GM11168 (cell line): ENCODE measurements around the gene ASIP.
"Not testable (repeated sequence)": the region's sequence is repeated elsewhere in the genome, so short reads cannot be mapped to it uniquely, and the experiment has no call there.

Experiments
- in situ Hi-C: fragments of 300-500 bp; cut with MboI; formaldehyde crosslinking; loops from one replicate; pipeline ENCODE4 v1.12.0; 2022; ENCODE audit warnings: low sequenced_read_pairs; ENCODE audit not compliant: unreplicated experiment

Gene ASIP, protein sequence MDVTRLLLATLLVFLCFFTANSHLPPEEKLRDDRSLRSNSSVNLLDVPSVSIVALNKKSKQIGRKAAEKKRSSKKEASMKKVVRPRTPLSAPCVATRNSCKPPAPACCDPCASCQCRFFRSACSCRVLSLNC

DNA sequence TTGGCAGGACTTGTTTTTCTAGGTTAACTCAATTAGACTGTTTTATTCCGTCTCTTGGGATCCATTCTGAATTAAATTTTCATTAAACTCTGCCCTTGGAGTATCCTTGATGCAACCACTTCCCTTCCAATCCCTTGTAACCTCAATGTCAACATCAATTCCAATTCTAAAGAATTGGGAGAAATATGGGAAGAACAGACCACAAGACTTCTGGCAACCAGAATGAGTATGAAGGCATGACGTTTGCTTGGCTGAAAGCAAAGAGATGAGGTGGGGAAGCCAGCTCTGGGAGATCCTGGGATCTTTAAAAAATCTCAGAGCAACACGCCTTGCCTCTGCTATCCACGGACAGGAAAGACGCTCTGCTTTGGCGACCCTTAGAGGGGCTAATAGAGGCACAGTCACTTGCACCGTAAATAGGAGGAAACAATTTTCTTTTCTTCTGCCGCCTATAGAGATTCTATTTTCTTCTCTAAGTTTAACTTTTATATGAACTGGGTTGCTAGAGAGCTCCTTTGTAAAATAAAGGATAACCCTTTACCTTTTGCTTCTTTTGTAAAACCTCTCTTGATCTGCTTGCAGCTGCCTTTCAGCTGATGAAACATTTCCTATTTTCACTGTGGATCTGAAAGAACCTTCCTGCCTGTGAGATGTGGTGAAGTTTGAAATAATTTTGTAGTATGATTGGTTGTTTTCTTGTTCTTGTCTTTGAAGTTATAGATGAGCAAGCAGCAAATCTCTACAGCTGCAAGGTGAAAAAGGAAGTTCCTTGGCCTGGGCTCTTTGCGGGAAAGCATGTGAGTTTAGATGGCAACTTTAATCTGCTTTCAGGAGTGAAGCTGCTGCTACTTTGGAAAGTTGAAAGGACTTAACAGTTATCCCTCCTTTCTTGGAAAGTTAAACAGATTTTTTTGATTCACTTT lies at the start of gene ASIP:
Gene ASIP (plus strand): TSS at position 731 of the 923 bp plus-strand sequence. CDS start 18,952 bp downstream, outside the sequence.
- in situ Hi-C loops, result no loop called here

DNA sequence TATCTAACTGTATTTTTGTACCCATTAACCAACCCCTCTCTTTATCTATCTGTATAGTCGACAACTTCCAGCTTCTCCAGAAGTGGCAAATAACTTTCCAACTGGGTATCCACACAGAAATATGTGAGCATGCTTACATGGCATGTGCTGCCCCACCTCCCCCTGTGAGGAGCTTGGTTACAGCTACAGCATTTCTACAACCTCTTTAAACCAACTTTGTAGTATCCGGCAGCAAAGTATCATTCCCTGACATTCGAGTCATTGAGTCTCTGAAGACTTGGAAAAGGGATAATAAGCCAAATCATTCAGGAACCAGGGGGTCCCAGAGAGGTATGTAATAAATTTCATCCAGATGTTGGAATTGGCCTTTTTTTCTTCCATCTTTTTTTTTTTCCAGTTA lies 48.2 kb upstream of the ASIP start:
- in situ Hi-C loops, result no loop called here

DNA sequence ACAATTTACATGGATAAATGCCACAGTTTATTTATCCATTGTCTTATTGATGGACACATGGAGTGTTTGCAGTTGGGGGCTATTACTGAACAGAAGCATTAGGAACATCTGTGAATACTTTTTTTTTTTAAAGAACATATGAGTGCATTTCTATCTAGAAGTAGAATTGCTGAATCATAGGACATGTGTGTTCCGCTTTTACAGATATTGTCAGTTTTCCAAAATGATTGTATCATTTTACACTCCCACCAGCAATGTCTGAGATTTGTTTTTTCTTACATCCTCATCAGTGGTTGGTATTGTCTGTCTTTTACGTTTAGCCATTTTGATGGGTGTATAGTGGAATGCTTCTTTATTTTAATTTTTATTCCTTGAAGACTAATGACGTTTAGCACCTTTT lies 42.0 kb upstream of the ASIP start:
- in situ Hi-C loops, result no loop called here

DNA sequence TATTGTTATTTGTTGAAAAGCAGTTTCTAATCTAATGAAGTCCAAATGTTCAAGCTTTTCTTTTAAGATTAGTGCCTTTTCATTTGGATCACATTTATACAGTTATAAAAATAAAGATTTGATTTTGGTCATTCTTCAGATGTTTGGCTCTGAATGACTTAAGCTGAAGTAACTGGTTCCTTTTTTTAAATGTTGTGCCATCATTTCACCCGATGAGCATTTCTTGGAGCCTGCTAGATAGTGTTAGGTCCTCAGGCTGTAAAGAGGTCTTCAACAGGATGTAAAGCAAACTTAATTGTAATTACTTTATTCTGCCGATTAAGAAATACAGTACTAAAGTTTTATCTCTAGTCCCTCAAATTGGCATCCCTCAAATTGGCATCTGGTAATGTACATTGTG lies 41.2 kb upstream of the ASIP start:
- in situ Hi-C loops, result no loop called here

DNA sequence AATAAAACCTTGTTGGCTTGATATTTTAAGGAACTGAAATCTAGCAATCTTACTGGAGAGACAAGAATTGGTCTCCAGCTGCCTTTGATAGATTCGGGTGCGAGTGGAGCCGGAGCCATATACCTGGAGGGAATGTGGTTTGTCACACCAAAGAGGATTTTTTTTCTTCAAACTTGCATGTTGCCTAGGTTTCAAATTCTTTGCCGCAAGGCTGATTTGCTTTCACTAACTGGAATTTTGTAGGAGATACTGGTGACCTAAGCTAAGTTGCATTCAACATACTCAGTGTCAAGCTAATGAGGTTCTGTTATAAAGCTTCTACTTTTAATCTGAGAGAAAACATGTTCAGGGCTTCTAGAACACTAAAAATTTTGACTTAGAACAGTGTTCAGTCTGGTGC lies 39.7 kb upstream of the ASIP start:
- in situ Hi-C loops, result no loop called here

DNA sequence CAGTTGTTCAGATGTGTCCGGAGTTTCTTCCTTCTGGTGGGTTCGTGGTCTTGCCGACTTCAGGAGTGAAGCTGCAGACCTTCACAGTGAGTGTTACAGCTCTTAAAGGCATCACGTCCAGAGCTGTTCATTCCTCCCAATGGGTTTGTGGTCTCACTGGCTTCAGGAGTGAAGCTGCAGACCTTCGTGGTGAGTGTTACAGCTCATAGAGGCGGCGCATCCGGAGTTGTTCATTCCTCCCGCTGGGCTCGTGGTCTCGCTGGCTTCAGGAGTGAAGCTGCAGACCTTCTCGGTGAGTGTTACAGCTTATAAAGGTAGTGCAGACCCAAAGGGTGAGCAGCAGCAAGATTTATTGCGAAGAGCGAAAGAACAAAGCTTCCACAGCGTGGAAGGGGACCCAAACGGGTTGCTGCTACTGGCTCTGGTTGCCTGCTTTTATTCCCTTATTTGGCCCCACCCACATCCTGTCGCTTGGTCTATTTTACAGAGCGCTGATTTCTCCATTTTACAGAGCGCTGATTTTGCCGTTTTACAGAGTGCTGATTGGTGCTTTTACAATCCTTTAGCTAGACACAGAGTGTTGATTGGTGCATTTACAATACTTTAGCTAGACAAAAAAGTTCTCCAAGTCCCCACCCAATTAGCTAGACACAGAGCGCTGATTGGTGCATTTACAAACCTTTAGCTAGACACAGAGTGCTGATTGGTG lies 35.9 kb upstream of the ASIP start:
- in situ Hi-C loops, result not testable (repeated sequence)

DNA sequence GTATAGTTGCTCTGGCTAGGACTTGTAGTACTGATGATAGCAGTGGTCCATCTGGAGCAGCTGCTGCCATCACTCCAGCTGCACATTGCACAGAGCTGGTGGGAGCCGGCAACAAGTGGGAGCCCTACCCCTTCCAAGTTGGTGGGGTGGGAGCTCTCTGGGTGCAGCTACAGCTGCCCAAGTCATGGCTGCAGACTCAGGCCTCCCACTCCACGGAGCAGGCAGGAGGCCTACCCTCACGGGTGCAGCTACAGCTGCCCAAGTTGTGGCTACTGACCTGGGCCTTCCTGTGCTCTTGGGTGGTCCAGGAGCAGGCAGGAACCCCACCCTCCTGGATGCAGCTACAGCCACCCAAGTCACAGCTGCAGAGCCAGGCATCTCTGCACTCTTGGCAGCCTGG lies 32.1 kb upstream of the ASIP start:
- in situ Hi-C loops, result no loop called here

DNA sequence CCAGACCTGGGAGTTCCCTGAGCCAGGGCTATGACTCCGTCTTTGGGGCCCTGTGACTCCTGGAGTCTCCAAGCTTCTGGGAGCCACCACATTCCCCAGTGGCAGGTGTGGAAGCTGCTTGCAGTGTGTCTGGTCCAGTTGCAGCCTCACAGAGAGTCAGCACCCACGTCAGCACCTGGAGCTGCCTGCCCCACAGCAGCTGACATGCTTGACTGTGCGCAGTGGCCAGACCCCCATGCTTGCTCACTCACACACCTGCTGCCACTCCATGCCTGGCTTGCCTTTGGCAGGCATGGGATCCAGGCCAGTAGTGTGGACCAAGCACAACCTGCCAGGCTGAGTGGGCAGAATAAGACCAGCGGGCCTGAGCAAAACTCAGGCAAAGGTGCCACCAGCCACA lies 31.0 kb upstream of the ASIP start:
- in situ Hi-C loops, result no loop called here

DNA sequence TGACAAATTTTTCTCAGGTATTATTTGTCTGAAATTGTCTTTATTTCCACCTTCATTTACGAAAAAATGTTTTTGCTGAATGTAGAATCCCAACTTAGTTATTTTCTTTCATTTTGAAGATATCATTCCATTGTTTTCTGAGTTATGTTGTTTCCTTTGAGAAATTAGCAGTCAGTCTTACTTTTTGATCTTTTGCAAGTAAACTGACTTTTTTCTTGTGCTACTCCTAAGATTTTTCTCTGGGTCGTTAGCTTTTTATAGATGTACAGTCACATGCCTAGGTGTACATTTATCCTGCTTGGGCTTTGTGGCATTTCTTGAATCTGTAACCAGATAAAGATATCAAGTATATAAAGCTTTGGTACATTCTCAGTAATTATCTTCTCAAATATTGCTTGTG lies 29.6 kb upstream of the ASIP start:
- in situ Hi-C loops, result no loop called here

DNA sequence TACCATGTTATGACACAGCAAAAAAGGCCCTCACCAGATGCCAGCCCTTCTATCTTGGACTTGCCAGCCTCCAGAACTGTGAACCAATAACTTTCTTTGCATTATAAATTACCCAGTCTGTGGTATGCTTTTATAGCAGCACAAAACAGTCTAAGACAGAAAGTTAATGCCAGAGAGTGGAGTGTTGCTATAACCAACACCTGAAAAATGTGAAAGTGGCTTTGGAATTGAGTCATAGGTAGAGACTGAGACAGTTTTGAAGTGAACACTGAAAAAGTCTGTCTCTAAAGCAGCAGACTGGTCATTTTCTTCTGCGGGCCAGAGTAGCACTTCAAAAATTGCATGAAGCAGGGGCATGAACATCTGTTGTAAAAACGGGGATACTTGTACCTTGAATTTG lies 28.0 kb upstream of the ASIP start:
- in situ Hi-C loops, result no loop called here

DNA sequence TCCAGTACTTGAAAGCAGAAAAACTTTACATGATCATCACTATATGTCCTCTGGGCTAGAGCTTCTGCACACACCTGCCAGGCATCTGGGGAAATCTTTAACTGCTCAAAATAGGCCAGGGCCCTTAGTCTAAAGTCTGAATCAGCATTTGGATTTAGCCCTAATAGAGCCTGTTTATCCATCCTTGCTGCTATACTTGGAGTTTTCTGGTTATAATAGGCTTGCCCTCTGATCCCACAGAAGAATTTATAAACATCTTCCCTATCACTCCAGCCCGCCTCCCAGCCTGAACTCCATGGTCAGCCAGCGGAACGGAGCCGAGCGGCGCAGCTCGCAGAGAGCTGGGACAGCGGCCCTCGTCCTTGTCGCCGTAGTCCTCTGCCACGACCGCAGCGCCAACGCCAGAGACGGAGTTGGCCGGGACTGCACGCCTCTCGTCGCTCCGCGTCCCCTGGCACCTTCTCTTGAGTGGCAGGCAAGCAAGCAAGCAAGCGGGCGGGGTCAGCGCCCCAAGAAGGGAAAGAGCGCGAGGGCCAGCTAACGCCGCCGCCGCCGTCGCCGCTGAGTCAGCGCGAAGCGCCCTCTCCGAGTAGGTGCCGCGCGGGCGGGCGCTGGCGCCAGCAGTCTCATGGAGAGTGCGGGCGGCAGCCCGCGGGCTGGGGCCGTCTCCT lies 25.4 kb upstream of the ASIP start:
- in situ Hi-C loops, result no loop called here

DNA sequence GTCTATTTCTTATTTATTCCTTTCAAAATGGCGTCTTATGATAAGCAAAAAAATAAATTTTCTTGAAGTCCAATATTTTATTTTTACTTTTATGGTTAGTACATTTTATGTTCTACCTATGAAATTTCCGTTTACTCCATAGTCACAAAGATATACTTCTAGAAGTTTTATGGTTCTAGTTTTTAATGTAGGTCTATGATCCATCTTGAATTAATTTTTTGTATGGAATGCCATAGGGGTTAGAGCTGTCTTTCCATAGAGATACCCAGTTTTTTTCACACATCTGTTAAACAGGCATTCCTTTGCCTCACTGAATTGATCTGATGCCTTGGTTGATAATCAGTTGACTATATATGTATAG lies 24.9 kb upstream of the ASIP start:
- in situ Hi-C loops, result no loop called here

DNA sequence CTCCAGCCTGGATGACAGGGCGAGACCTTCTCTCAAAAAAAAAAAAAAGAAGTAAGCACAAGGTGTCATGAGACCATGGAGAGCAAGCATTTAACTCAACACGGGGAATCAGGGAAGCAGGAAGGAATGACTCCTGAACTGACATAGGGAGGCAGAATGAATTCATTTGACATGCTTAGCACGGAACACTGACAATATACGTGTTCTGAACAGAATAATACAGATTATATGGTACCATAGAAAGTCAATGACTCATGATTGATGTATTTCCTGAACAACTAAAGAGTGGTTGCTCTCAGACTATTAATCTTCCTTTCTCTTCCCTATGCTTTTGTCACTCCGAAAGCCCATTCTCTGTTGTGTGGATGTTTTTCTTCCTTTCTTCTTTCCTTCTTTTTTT lies 20.7 kb upstream of the ASIP start:
- in situ Hi-C loops, result no loop called here

DNA sequence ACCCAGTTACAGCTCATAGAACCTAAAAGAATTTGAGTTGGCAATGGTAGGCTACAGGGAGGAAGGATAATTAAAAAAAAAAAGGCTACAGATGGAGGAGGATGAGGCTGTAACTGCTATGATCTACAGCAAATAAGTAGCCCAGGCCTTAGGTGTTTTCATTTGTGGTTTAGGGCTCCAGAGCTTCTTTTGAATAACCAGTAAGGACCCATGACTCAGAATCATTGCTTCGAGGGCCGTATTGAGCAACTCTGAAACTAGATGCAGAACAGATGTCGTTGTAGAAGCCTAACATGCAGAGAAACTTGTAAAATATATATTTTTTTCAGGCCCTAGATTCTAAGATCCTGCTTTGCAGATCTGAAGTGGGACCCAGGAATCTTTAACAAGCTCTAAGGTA lies 19.0 kb upstream of the ASIP start:
- in situ Hi-C loops, result no loop called here

DNA sequence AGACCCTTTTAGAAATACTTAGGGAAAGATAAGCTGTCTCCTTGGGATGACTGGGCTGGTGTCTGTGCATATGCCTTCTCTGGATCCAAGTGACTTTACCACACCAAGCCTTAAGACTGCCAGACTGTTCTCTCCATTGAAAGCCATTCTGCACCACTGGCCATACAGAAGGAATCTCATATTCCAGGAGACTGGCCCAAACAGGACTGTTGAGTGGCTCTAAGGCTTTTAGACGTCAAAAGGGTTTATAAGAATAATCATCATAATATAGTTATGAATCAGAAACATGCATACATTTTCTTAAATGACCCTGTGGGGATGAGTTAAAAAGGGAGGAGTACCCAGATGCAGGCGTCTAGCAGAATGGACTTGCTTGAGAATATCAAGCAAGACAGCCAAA lies 17.0 kb upstream of the ASIP start:
- in situ Hi-C loops, result not testable (repeated sequence)

DNA sequence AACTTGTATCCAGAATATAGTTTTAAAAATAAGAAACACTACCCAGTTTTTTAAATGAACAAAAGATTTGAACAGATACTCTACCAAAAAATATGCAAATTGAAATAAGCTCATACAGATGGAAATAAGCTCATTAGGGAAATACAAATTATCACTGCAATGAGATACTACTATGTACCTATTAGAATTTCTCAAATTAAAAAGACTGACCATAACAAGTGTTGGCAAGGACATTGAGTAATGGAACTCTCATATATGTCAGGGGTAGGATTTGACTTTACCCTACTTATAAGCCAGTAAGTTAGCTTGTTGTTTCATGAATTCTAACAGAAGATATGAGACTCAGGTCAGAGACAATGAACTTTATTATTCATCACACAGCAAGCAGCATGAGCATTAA lies 9.6 kb upstream of the ASIP start:
- in situ Hi-C loops, result no loop called here

DNA sequence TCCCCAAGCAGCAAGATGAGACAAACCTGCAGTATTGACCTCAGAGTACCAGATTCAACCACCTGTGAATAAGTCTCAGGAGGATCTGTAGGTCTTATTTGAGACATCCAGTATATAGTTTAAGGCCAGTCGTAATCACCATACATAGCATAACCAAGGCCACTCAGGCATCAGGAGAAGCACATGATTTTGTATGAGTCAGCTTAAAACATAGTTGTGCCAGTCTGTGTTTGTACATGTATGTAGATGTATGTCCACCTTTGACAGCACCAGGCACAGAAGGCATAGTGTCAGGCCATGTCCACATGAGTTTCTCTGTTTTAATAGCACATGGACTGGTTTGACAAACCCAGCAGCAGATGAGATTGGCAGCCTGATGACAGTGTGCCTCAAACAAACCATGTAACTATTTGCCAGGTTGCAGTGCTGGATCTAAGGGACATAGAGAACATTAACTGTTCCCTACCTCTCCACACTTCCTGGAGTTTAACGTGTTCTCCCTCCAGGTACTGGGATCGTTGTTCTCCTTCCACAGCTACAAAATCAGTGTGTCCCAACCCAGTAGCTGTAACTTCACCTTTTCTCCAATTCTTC lies 8.6 kb upstream of the ASIP start:
- in situ Hi-C loops, result no loop called here

DNA sequence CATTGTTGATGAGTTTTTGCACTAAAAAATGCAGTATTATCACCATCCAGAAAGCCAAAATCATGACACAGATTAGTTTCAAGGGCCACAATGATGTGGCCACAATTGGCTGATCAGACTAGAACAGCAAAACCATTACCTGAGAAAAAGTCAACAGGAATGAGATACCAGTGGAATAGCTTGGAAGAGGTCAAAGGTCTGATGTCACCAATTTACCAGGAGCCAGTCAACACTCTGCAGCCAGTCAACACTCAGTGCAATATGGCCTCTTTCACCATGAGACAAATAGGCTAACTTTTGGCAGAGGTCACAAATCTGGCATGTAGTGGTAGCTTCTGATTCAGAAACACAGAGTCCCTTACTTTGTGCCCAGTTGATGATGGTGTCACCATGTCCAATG lies 7.5 kb upstream of the ASIP start:
- in situ Hi-C loops, result no loop called here

DNA sequence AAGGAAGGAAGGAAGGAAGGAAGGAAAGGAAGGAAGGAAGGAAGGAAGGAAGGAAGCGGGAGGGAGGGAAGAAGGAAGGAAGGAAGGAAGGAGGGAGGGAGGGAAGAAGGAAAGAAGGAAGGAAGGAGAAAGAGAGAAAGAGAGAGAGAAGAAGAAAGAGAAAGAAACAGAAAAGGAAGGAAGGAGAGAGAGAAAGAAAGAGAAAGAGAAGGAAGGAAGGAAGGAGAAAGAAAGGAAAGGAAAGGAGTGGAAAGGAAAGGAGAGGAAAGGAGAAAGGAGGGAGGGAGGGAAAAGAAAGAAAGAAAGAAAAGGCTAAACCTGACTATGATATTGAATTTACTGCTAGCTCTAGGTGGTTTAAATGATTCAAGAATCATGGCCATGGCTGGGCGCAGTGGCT lies 5.3 kb upstream of the ASIP start:
- in situ Hi-C loops, result no loop called here

DNA sequence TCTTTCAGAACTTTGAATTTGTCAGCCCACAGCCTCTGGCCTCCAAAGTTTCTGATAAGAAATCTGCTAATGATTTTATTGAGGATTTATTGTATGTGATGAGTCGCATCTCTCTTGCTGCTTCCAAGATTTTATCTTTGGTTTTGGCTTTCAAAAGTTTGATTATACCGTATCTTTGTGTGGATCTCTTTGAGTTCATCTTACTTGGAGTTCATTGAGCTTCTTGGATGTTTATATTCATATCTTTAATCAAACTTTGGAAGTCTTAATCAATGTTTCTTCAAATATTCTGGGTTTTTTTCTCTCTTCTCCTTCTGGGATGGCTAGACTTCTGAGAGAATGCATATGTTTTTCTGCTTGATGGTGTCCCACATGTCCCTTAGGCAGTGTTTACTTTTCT lies 3.3 kb upstream of the ASIP start:
- in situ Hi-C loops, result no loop called here

DNA sequence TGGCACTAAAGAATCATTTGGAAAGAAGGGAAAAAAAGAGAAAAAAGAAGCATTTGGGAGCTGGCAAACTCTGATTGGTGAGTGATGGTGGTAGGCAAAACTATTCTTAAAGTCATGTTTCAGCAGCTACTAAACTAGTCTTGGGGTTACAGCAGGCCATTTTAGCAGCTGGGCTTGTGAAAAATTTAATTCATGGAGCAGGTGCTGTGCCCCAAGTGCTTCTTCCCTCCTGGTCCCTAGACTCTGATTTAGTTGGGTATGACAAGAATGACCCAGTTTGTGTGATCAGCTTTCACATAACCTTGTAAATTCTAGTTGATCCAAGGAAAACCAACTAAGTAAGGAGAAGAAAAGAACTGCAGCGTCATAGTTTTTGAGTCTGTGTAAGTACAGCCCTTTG lies 1.1 kb upstream of the ASIP start:
- in situ Hi-C loops, result no loop called here
